C4-2B (cell line): Measurements from ENCODE around the gene XPO5.

Source experiments
- CTCF ChIP-seq: fragments of 450-650 bp; conservative IDR thresholded peaks from 2 replicates; pipeline ENCODE4 v1.5.1; 2017; ENCODE audit warnings: mild to moderate bottlenecking
- ZFX ChIP-seq: fragments of 450-650 bp; IDR thresholded peaks from 2 replicates; pipeline ENCODE4 v1.6.1; 2017

- TF ChIP-seq CTCF (no peak), ZFX (no peak)
Observed at GRCh38 chr6:43610431-43610830, 34.6 kb upstream of the XPO5 start.
